ENCODE data around the gene SGPL1. TPM values are rescaled to one million over a fixed set of nuclear protein-coding genes. Genes with fewer than 3 reads are reported as not detected.

Gene SGPL1
- total RNA-seq, 1 experiment from 2014 or later, result 69.4 TPM

GRCh38 chr10:70774810-70775678 is 40.7 kb upstream of the SGPL1 start:
- no TSS peak for BruUV-seq (replicated peaks)
- no peak overlapping the region for H3K27ac ChIP-seq (ENCODE audit: low read depth, low read length)
- ChIA-PET RAD21 (ENCODE audit: low non-redundant PET in 1 of 2, low total read pairs in 2 of 2, uncharacterized antibody in 2 of 2, unreplicated experiment in 2 of 2) (no interaction called here), CTCF (no interaction called here), POLR2A (no interaction called here)
- H3K4me1 ChIP-seq (ENCODE audit: control insufficient read depth in 1 of 2, insufficient read depth in 2 of 2, low read length in 2 of 2), result peaks cover 0 to 27% of the 10 kb centered on the region in 2 experiments; a peak in 2 of 4 replicates
- H3K9me2 ChIP-seq (ENCODE audit: insufficient read depth), result no peaks in the 10 kb centered on the region
- H3K4me2 ChIP-seq (ENCODE audit: low read length), result no peak overlapping the region
- no peak overlapping the region for H3K9ac ChIP-seq (ENCODE audit: low read length)
- no peak for TF ChIP-seq JUND (IDR thresholded peaks at IDR 0.05)
- TF ChIP-seq YY1 (IDR thresholded peaks at IDR 0.05; ENCODE audit: extremely low read depth, insufficient replicate concordance, low read depth, low read length), result no peak
- no peak for TF ChIP-seq ATF3 (IDR thresholded peaks at IDR 0.05)
- no peak for TF ChIP-seq RAD21 (IDR thresholded peaks at IDR 0.05; ENCODE audit: low read depth)
- TF ChIP-seq EZH2 (IDR thresholded peaks at IDR 0.05), result no peak
- no peak for TF ChIP-seq CBX3 (IDR thresholded peaks at IDR 0.05; ENCODE audit: low read depth)
- TF ChIP-seq SIN3A (IDR thresholded peaks at IDR 0.05; ENCODE audit: low read depth), result no peak
- TF ChIP-seq FOSL1 (IDR thresholded peaks at IDR 0.05; ENCODE audit: low read depth), result no peak
- no peak for TF ChIP-seq SRF (IDR thresholded peaks at IDR 0.05; ENCODE audit: low read depth)
- no peak for TF ChIP-seq ZFX (IDR thresholded peaks at IDR 0.05)
- no peak for TF ChIP-seq ZNF274 (IDR thresholded peaks at IDR 0.05; ENCODE audit: low read depth, low read length)
- no peak for TF ChIP-seq CEBPB (IDR thresholded peaks at IDR 0.05; ENCODE audit: low read depth)
- TF ChIP-seq POLR2AphosphoS5 (IDR thresholded peaks at IDR 0.05; ENCODE audit: low read depth, low read length), result no peak
- no peak for TF ChIP-seq ELF1 (IDR thresholded peaks at IDR 0.05; ENCODE audit: borderline replicate concordance, low read depth)
- no peak for TF ChIP-seq SP1 (IDR thresholded peaks at IDR 0.05; ENCODE audit: low read depth)
- no peak for TF ChIP-seq MAX (IDR thresholded peaks at IDR 0.05)
- TF ChIP-seq POLR2A (IDR thresholded peaks at IDR 0.05; ENCODE audit: borderline replicate concordance, extremely low read depth, insufficient read depth, insufficient read length), result no peak
- no peaks in the 10 kb centered on the region for H3K36me3 ChIP-seq (ENCODE audit: control insufficient read depth in 1 of 2, insufficient read depth in 2 of 2, low read length in 2 of 2)
- H3K4me3 ChIP-seq (replicated peaks in 1 of 2; ENCODE audit: low read depth in 1 of 2, low read length in 2 of 2), result no peak overlapping the region
- ATAC-seq (0 out of 2 replicates have a peak, but pooled peaks have one; percentile 38), DNase-seq (ENCODE audit: low read depth, low spot score) (no peak)
- H3K27me3 ChIP-seq (ENCODE audit: insufficient read depth, low read length), result no peaks in the 10 kb centered on the region
- H3K9me3 ChIP-seq (ENCODE audit: control insufficient read depth in 1 of 2, insufficient read depth in 1 of 2, low read depth in 1 of 2, low read length in 2 of 2), result no peaks in the 10 kb centered on the region
- no peaks in the 10 kb centered on the region for H3K79me2 ChIP-seq (ENCODE audit: insufficient read depth, low read length)
- H4K20me1 ChIP-seq (ENCODE audit: insufficient read depth), result no peaks in the 10 kb centered on the region
- intact Hi-C loops (cut with micrococcal nuclease), result no loop called here
- H2AFZ ChIP-seq (ENCODE audit: low read depth, low read length, poor library complexity, severe bottlenecking), result no peak overlapping the region

Measured in HCT116 (cell line).